Esophagus muscularis mucosa (tissue), 3 donors: ENCODE measurements around the gene ALDH1A3.

Experiments
- CTCF ChIP-seq, 3 experiments: fragments of 200-600 bp in 2 of 3; fragments of 450-650 bp in 1 of 3; sonication (generic) in 2 of 3; IDR thresholded peaks; one replicate each; pipeline ENCODE4 v1.5.1; 2017 to 2019; ENCODE audit warnings: antibody characterized with exemption in 3 of 3, mild to moderate bottlenecking in 2 of 3, moderate library complexity in 1 of 3
- POLR2A ChIP-seq: fragments of 450-650 bp; IDR thresholded peaks from one replicate; pipeline ENCODE4 v1.6.1; 2017; ENCODE audit warnings: antibody characterized with exemption, moderate library complexity, mild to moderate bottlenecking, low read depth
- POLR2AphosphoS5 ChIP-seq, 2 donors: sonication (generic); formaldehyde crosslinking; IDR thresholded peaks; one replicate each; pipeline ENCODE4 v1.6.1; 2017; ENCODE audit warnings: antibody characterized with exemption in 2 of 2

- TF ChIP-seq CTCF (IDR thresholded peaks at IDR 0.05) (no peak), POLR2A (no peak), POLR2AphosphoS5 (IDR thresholded peaks at IDR 0.05) (no peak)
These were observed 60.2 kb downstream of the ALDH1A3 start for GRCh38 chr15:100939791-100940190.
